GM20431 (cell line): ENCODE results near the gene RAMAC.
"Not testable (repeated sequence)": the region's sequence is repeated elsewhere in the genome, so short reads cannot be mapped to it uniquely, and the experiment has no call there.

Experiments used
- in situ Hi-C: fragments of 300-500 bp; cut with MseI, MboI; formaldehyde crosslinking; loops from one replicate; pipeline ENCODE4 v1.15.0; 2020; ENCODE audit warnings: low sequenced_read_pairs; ENCODE audit not compliant: unreplicated experiment

RAMAC gene

DNA sequence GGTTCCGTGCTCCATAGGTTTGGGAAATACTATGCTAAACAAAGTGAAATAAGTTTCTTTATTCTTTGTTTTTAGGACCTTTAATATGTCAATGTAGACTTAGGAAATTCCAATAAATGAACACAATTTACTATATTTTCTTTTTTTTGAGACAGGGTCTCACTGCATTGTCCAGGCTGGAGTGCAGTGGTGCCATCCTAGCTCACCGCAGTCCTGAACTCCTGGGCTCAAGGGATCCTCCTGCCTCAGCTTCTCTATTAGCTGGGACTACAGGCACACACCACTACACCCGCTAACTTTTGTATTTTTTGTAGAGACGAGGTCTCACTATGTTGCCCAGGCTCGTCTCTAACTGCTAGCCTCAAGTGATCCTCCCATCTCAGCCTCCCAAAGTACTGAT is 21.1 kb upstream of the RAMAC start:
- in situ Hi-C loops, result no loop called here

DNA sequence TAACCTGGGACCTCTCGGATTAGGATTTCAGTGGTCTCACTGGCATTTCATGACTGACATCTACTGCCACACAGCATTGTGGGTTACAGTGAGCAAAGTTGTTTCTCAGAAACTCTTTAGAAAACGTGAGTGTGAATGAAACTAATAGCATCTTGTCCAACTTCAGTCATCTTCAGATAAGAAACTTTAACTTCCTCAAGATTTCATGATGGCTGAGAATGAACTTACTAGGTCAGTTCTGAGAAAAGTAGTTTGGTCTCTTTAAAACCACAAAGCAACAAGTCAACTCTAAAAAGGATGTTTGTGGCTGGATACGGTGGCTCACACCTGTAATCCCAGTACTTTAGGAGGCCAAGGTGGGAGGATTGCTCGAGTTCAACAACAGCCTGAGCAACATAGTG is 19.3 kb upstream of the RAMAC start:
- in situ Hi-C loops, result no loop called here

DNA sequence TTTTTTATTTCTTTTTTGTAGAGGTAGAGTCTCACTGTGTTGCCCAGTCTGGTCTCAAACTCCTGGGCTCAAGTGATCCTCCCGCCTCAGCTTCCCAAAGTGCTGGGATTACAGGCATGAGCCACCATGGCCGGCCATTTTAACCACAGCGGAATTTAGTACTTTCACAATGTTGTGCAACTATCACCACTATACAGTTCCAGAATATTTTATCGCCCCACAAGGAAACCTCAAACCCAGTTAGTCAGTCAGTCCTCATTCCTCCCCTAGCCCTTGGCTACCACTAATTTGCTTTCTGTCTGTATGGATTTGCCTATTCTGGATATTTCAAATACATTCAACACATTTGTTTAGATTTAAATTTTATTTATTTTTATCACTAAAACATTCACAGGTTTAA is 17.9 kb upstream of the RAMAC start:
- in situ Hi-C loops, result no loop called here

DNA sequence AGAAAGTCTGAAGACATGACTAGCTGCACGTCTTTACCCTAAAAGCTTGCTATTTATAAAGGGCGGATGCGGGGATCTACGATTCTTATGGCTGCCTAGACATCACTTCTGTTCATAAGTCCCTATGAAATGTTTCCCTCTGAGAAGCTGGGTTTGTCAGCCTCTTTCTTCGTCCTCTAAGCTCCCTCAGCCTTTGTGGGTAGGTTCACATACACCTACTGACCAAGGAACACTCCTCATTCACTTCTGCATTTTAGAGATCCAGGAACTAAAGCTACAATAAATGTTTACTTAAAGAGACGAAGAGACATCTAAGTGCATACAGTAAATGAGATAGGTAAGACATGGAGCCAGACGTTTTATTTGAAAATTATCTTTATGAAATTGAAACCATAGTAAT is 16.7 kb upstream of the RAMAC start:
- in situ Hi-C loops, result no loop called here

DNA sequence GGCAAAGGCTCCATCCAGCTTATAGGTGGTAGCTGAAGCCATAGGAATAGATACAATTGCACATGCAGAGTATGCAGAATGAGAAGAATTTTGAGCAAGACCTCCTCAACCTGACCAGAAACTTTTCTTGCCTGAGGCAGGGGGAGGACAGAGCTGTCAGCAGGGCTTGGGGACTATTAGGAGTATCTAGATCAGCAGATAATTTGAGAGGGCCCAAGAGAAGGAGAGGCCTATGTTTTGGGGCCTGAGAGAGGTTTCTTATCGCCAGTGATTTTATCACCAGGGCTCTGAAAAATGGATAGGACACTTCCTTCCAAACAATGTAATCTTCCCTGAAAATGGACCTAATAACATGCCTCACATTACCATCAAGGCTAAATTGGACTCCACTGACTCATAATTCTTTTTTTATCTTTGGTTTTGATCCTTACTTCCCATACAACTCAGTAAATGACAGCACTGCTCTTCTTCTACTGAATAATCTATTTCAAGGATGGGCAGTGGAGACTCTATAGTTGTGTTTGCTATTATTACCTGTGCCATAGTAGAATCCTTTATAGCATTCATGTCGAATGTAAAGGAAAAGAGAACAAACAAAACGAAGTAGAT is 15.8 kb upstream of the RAMAC start:
- in situ Hi-C loops, result no loop called here

DNA sequence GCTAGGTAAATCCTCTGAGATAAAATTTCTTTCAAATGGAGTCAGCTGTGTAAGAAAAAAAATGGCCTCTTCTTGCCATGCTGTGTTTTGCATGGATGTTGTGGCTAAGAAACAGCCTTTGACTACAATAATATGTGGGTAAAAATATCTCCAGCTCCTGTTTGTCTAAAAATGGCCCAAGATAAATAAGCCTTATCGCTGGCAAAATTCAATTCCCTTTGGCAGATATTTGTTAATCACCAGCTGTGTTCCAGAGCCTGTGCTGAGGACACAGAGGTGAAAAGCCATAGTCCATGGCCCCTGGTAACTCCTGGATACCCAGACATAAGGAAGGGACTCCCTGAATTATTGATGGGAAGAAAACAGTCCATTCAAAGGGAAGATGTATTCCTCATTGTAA is 15.3 kb upstream of the RAMAC start:
- in situ Hi-C loops, result no loop called here

DNA sequence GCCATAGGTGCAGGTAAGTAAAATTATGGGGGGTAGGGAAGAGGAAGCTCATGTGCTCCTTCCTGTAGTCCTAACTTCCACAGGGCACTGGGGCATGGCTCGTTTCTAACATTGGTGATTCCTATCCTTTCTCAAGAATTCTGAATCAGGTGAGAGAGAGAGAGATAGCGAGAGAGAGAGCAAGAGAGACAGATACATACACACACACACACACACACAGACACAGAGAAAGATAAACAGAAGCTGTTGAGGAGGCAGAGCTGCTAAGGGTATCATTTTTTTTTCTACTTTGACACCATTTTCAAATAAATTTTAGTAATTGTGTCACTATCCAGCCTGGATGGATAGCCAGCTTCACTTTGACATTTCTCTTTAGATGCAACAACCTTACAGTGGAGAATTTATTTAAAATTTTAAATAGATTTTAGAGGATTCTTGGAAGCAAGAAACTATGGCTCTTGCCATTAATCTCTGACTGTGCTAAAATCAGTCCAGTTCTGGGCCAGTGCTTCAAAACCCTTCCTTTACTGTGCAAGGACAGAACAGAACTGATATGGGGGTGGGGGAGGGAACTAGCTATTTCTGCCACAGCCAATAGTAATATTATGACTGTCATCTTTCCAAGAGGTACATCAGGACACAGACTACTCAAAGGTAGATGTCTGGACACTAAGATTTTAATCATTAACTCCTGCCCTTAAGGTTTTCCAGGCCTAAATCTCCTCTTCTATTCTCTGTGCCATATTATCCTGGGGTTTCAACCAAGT is 14.6 kb upstream of the RAMAC start:
- in situ Hi-C loops, result no loop called here

DNA sequence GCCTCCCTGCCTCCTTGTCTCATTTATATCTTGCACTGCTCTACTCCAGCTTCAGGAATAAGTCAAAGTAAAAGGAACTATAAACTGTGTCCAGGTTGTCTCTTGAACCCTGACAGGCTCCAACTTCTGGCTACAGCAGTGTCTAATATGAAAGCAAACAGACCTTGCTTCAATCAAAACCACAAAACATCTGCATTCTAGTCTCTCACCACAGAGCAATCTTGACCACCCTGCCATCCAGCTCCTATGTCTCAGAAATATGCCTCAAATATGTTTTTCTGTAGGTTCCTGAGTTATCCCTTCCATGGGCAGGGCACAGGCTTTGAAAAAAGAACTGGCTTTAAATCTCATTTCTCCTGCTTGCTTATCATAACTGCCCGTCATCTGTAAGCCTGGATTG is 13.0 kb upstream of the RAMAC start:
- in situ Hi-C loops, result no loop called here

DNA sequence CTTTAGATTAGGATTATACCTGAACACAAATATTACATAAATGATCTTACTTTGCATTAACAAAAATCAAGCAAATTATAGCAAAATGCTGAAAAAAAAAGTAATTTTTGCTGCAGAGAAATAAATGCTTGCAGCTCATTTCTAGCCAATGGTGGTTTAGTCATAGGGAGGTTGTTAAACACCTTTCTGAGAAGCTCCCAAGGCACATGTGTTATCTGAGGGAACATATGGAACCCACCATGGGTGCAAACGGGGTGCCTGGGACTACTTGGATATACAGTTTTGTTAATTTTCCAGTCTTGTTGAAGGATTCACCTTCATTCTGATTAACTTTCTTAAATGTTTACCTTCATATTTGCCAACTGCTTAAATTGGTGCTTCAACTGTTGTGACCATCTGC is 8.9 kb upstream of the RAMAC start:
- in situ Hi-C loops, result loop anchor here (25.0 kb wide), 1 partner anchor 440 kb away; the partner anchor contains the start of gene RPS17

DNA sequence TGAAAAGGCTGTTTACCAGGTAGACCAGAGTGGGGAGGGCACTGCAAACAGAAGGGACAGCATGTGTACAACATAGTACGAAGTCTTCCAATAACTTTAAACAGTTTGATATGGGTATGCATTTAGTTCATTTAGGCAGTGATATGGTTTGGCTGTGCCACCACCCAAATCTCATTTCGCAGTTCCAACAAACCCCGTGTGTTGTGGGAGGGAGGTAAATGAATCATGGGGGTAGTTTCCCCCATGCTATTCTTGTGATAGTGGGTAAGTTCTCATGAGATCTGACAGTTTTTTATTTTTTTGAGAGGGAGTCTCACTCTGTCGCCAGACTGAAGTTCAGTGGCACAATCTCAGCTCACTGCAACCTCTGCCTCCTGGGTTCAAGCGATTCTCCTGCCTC is 7.6 kb upstream of the RAMAC start:
- in situ Hi-C loops, result loop anchor here (25.0 kb wide), 1 partner anchor 441 kb away; the partner anchor contains the start of gene RPS17

DNA sequence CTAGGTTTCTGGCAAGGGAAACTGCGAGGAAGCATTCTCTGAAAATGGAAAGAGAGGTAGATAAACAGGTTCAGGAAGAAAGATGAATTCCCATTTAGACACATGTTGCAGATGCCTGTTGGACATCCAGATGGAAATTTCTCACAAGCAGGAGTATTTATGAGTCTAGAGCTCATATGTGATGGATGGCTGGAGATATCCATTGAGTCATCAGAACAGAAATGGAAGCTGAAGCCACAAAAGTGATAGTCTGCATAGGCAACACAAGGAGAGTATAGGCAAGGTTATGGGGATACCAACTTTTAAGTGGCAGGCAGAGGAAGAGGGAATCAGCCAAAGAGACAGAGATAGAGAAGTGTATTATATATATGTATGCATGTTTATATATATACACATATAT is 6.3 kb upstream of the RAMAC start:
- in situ Hi-C loops, result loop anchor here (25.0 kb wide), 1 partner anchor 442 kb away; the partner anchor contains the start of gene RPS17

DNA sequence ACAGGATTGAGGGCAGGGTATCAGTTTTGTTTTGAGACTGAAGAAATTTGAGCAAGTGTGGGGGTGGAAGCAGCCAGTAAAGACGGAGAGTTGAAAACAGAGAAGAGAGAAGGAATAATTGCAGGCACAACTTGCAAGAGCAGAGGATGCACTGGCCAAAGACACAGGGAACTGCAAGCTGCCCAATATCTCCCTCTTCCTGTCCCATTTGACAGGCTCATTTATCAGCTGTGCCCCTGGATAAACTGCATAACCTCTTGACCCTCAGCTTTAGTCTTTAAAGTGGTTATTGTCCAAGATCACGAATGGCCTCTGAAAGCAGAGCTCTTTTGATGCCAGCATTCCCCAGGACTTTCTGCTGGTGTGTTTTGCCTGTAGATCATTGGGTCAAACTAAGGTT is 5.0 kb upstream of the RAMAC start:
- in situ Hi-C loops, result loop anchor here (25.0 kb wide), 1 partner anchor 444 kb away; the partner anchor contains the start of gene RPS17

DNA sequence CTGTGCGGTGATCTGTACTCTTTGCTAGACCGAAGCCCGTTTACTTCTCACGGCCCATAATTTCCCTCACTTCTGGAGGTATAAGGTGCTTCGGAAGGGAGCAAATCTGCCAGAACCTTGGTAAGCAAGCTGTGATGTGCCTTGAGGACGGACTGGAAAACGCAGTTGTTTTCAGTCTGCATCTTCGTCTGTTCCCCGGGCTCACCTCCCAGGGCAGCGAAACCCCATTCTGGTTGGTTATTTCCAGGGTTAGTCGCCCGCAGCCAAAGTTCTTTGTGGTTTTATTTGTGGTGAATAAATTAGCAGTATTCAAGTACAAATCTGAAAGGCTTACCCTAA is 401 bp downstream of the RAMAC start:
- in situ Hi-C loops, result loop anchor here (25.0 kb wide), 1 partner anchor 449 kb away; the partner anchor contains the start of gene RPS17

DNA sequence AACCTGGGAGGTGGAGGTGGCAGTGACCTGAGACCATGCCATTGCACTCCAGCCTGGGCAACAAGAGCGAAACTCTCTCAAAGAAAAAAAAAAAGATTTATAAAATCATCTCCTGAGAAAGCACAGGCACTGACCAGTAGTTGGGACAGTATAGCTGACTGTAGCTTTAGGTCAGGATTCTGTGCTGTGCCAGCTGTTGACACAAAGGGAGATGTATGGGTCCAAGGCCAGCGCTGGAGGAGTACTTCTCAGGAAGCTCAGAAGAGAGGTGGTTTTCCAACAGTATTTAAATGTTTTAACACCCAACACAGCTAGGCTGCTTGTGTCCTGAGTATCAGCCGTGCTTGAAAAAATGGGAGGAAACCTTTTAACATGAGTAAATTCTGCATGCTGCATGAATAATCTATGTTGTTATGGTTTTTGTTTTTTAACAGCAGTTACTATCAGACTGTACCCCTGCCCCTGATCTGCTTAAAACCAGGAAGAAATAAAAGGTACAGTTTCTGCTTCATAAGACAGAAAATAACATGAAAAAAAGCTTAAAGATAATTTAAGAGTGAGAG is 6.5 kb downstream of the RAMAC start:
- in situ Hi-C loops, result loop anchor here (25.0 kb wide), 1 partner anchor 455 kb away; the partner anchor contains the start of gene RPS17

DNA sequence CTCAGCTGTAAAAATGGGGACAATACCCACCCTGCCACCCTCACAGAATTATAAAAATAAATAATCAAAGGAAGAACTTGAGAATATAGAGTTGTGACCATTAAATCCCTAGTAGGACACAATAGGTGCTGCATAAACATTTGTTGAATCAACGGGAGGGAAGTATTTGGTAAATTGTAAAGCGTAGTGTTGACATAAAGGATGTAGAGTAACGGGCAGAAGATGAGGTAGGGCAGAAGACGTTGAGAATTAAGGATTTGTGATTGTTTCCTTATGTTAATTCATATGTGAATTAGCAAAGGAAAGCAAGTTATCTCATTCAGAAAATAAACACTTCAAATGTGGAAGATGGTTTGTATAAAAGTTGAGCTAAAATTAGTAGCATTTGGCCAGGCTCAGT is 7.1 kb downstream of the RAMAC start:
- in situ Hi-C loops, result loop anchor here (25.0 kb wide), 1 partner anchor 456 kb away; the partner anchor contains the start of gene RPS17

DNA sequence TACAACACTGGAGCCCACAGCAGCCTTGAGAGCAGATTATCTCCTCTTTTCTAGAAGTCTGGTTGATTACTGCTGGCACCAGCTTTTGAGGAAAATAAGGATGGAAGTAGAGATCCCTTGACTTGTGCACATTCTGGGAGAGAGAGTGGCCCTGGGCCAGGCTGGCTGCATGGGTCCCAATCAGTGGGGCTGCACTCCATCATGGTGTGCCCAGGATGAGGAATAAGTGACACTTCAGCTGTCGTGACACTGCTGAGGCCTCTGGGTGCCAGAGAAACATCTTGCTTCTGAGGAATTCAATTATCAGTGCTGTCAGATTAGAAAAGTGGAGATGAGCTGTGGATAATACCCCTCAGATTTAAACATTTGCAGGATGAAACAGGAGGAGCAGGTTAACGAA is 9.1 kb downstream of the RAMAC start:
- in situ Hi-C loops, result loop anchor here (25.0 kb wide), 1 partner anchor 458 kb away; the partner anchor contains the start of gene RPS17

DNA sequence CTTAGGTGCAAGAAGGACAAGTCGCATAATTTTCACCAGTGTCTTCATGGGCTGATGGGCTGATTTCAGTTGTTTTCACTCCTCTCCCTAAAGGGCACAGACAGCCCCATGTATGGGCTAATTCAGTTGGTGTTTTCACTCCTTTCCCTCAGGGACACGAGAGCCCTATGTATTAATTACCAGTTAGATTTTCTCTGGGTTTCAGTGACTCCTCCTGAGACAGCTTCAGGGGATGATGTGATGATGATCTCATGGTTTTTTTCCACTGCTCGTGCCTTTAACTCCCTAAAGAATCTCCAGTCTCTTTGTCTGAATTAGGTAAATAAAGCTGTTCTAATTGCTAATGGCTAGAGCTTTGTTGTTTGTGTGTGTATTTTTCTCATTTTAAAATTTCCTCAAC is 9.9 kb downstream of the RAMAC start:
- in situ Hi-C loops, result loop anchor here (25.0 kb wide), 1 partner anchor 459 kb away; the partner anchor contains the start of gene RPS17

DNA sequence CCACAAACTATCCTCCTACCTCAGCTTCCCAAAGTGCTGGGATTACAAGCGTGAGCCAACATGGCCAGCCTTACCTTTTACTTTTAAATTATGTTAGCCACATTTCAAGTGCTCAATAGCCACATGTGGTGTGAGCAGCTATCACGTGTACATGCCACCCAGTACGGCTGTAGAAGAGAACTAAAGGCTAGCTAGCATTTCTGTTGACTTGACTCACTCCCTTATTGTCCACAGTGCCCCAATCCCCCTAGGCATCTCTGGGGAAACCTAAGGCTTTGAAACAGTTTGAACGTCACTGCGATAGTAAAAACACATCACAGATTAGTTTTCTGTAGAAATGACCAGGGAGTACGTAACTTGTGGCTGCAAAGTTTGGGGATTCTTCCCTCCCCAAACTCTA is 13.4 kb downstream of the RAMAC start:
- in situ Hi-C loops, result loop anchor here (25.0 kb wide), 1 partner anchor 462 kb away; the partner anchor contains the start of gene RPS17

DNA sequence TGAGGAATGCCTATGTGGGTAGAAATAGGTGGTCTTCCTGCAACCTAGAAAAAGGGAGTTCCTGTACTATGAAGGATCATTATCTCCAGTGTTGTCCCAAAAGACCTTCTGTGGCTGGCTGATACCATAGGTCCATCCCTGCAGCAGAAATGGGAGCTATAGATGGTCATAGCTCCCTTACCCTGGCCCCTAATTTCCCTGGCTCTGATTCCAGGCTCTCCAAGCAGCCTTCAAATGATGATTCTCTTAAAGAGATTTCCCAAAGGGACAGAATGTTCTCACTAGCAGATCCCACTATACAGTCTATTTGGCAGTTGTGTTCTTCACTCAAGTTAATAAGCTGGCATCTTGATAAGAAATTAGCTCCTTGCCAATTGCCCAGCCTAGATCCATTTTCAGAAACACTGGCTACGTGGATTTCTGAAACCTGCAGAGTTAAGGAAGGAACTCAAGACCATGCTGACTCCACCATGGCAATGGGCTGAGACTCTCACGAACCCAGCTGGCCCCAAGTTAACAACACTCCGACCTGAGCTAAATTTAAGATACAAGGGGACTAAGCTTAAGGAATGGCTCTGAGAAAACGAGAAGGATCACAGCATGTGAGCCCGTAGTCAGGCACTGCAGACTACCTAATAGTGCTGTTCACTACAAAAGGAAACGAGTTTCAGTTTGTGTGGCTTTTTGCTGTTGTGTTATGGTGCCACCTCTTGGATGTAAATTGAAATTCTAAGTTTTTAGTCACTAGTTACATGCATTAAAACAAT is 14.1 kb downstream of the RAMAC start:
- in situ Hi-C loops, result loop anchor here (25.0 kb wide), 1 partner anchor 463 kb away; the partner anchor contains the start of gene RPS17

DNA sequence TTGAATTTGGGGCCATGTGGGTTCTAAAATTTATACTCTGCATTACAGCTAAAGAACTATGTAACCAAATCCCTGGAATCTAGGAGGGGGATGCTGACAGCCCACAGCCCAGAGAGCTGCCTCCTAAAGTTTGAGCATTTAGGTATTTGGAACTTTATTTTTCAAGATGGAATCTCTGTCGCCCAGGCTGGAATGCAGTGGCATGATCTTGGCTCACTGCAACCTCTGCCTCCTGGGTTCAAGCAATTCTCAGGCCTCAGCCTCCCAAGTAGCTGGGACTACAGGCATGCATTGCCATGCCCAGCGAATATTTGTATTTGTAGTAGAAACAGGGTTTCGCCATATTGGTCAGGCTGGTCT is 14.6 kb downstream of the RAMAC start:
- in situ Hi-C loops, result not testable (repeated sequence)
